HG02840 (cell line): Measurements from ENCODE around the gene TEX30.
"Not testable (repeated sequence)": the region's sequence is repeated elsewhere in the genome, so short reads cannot be mapped to it uniquely, and the experiment has no call there.

Source experiments
- ATAC-seq: cut with Tn5 transposase; IDR thresholded peaks from one replicate; pipeline ENCODE4 v1.9.1; 2021; ENCODE audit warnings: mild to moderate bottlenecking, moderate library complexity, moderate number of reproducible peaks; ENCODE audit not compliant: unreplicated experiment, low FRiP score

The TEX30 gene

DNA sequence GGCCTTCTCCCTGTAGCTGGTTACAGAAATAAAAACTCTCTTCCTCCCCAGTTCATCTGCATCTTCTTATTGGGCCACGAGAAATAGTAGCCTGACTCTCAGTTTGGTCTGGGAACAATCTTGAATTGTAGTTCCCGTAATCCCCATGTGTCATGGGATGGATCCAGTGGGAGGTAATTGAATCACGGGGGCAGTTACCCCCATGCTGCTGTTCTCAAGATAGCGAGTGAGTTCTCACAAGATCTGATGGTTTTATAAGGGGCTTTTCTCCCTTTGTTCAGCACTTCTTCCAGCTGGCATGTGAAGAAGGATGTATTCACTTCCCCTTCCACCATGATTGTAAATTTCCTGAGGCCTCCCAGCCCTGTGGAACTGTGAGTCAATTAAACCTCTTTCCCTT lies 7.1 kb upstream of the TEX30 start:
- not testable (repeated sequence) for ATAC-seq

DNA sequence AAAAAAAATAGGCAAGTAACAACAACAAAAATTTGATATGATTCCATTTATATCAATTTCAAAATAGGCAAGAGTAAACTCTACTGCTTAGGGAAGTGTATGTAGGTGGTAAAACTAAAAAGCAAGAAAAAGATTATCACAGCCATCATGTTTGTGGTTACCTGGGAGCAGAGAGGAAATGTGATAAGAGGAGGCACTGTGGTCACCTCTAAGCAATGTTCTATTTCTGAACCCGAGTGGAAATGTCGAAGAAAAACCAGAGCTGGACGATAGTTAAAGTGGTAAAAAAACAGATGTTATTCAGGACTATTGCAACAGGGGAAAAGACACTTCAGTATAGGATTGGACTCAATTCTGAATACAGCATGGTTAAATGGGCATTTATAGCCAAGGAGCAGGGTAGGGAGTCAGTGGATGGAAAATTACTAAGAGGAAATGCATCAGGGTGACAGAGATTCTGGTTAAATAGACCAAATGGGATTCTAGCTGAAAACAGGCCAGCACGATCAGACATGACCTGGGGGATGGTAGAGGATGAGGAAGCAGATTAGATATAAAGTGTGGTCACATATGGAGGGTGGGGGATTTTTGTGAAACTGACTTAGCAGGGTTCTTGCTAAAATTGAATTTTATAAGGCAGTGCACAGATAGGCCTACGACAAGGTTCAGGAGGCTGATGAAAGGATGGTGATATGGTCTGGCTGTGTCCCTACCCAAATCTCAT lies 6.0 kb upstream of the TEX30 start:
- no peak for ATAC-seq

DNA sequence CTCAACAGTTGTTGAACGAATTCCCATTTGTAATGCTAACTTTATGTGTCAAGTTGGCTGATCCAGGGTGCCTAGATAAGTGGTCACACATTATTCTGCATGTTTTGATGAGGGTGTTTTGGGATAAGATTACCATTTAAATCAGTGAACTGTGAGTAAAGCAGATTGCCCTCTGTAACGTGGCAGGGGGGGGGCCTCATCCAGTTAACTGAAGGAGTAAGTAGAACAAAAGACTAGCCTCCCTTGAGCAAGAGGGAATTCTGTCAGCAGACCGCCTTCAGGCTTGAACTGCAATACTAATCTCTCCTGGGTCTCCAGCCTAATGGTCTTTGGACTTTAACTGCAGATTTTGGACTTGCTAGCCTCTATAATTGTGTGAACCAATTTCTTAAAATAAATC lies 4.2 kb upstream of the TEX30 start:
- ATAC-seq: no peak

DNA sequence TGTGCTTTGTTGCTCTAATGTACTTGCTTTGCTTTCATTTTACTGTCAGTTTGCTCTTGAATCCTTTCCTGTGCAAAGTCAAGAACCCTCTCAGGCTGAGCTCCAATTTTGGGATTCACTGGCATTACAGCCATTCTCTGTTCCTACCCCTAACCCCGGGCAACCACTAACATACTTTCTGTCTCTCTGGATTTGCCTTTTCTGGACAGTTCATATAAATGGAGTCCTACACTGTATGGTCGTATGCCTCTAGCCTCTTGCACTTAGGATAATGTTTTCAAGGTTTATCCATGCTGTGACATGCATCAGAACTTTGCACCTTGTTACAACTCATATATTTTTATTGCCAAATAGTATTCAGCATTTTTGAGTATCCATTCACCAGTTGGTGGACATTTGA lies 2.7 kb upstream of the TEX30 start:
- no peak for ATAC-seq

DNA sequence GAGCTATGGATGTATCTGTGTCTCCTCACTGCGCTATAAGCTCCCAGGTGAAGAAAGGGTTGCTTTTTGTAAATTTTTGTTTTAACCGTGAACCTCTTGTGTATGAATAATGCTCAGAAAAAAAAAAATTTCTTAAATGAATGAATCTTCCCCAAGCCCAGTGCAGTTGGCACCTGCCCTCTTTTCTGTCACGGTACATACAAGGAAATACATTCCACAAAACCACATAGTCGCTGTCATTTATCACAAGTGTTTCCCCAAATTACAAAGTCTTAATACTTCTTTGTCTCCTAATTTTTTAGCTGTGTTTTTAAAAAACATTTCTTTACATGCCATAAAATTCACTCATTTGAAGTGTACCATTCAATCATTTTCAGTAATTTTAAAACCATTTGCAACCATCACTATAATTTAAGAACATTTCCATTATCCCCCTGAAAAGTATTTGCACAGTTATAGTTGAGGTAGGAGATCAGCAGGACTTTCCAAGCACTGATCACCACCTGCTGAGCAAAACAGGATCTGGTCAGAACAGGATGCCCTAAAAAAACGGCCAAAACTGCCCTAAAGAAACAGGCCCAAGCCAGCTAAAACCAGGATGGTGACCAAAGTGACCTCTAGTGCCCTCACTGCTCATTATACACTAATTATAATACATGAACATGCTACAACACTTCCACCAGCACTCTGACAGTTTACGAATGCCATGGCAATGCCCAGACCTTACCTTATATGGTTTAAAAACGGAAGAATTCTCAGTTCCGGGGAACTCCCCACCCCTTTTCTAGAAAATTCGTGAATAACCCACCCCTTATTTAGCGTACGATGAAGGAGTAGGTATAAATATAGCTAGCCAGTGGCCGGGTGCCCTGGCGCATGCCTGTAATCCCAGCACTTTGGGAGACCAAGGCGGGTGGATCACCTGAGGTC lies 1.3 kb upstream of the TEX30 start:
- no peak for ATAC-seq

DNA sequence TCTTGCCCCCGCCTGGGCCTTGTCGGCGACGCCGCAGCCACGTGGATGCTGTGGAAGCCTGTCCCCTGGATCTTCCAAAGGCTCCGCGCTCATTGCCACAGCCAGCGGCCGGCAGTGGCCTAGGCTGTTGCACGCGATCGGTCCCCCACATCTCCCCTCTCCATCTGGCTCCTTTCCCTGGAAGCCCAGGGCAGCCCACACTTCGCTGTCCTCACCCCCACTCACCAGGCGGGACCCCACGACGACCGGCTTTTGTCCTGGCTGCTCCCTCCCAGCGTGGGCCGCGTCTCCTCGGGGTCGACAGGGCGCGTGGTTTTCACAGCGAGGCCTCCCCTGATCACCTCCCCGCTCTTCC lies 605 bp upstream of the TEX30 start:
- ATAC-seq: no peak

DNA sequence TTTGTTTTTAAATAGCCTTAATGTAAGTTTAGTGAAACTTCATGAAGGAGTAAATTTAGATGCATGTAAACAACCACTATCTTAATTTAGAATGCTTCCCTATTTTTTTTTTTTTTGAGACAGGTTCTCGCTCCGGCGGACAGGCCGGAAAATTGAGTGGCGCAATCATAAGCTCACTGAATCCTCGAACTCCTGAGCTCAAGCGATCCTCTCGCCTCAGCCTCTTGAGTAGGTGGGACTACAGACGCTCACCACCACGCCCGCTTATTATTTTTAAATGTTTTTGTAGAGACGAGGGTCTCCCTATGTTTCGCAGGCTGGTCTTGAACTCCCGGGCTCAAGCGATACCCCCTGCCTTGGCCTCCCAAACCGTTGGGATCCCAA lies 1.6 kb downstream of the TEX30 start:
- no peak for ATAC-seq

DNA sequence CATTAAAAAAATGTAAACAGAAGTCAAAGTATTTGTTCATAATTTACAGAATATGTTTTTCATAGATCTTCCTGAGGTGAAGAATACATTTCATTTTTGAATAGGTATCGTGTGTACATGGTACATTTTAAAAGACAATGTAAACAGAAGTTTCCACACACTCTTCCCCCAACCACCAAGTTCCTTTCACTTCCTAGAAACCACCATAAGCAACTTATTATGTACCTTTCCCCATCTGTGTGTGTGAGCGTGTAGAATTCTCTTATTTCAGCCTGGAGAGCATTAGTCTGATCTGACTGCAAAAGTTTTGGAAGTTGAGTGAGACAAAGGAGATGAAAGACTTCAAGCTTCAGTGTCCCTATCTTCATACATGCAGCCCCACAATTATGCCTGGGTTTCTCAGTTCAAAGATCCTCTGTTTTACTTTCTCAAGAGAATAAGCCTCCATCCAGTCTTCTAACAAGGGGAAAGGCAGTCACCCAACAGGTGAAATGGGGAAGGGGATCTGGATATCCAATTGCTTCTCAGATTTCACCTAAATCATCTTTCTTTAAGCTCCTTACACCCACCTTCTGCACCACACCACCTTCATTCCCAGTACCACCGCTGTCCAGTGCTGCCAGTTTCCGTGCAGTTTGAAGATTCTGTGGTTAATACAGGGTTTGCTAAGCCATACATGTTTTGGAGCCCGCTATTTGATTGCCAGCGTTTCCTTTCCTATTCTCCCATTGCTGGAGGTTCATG lies 2.1 kb downstream of the TEX30 start:
- no peak for ATAC-seq

DNA sequence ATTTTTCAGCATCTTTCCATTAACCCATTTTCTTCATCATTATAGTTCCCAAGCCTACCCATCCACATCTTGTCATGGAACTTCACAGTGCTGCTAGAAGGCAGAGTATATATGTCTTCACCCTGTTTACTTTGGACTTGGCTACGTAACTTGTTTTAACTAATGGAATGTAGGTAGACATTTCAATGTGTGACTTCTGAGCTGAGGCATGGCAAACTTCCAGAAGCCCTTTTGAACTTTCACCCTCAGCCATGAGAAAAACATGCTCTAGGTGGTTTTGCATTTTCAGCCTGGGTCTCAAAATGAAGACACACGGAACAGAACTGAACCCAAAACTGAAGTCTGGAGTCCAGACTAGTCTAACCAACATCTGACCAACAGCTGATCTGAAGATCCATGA lies 3.2 kb downstream of the TEX30 start:
- no peak for ATAC-seq

DNA sequence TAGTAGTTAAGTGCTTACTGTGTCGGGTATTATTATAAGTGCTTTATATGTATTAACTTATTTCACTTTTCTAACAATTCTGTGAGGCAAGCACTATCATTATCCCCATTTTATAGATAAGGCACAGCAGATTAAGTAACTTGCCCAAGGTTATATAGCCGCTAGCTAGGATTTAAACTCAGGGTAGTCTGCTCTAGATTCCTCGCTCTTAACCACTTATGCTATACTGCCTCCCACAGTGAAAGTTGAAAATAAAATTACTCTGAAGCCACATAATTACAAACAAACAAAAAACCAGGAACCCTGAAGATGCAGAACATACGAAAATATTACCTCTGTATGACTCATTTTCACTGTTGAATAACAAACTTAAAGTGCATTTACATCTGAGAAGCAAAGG lies 3.9 kb downstream of the TEX30 start:
- ATAC-seq: no peak

DNA sequence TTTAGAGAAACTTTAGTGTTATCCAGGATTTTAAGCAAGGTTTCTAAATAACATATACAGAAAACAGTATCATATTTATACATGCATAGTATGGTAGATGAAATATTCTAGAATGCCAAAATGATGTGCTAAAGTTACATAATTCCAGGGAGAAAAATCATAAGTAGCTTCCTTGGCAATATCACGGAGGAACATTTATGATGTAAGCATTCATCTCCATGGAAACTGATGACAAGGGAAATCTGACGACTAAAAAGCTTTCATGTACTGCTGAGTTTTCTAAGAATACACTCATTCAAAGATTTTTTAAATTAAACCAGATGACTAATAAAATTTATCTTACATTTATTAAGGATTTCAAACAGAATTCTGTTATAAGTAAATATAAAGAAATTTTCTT lies 4.7 kb downstream of the TEX30 start:
- ATAC-seq: no peak

DNA sequence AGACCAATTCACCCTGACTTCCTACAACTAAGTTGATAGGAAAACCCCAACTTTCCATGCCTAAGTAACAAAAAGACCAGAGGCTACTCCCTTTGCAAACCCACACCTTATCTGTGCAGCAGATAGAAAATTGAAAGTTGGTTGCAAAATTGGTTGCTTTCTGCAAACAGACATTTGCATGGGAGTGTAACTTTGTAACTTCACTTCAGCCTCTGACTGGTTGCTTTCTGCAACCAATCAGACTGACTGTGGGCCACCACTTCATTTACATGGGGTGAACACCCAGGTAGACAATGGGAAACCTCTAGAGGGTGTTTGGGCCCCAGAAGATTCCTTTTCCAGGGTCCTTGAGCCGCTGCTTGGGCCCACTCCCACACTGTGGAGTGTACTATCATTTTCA lies 9.8 kb downstream of the TEX30 start:
- ATAC-seq: no peak

DNA sequence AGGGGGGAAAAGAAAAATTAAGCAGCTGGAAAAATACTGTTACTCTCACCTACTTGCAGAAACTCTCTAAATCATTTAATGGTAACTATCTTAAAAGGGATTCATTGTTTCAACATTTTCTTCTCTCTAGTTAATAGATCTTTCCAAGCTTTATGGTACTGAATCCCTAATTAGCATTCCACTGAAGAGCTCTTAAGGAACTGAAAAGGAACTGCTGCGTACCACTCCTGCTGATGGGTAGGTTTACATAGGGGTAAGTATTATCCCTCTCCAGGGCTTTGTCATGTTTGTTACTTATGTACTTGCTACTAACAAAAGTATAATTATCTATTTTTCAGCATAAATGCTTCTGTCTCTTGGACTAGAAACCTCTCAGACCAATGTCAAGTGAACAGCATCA lies 12.5 kb downstream of the TEX30 start:
- no peak for ATAC-seq

DNA sequence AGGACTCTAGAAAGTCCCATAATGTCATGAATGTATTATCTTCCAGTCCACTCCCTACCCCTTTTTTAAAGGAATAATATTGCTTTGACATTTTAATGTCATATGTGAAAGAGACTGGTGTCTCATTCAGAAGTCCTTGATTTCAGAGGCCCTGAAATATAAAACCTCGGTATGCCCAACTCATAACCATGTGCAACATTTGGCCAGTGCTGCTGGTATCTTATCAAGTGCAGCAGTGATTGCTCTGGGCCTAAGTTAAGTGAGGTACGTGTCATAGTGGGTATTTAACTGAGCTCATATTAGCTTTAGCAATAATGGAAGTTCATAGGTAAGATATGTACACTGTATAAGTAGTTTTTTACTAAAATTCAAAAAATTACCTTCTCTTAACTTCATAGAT lies 14.7 kb downstream of the TEX30 start:
- ATAC-seq: no peak

DNA sequence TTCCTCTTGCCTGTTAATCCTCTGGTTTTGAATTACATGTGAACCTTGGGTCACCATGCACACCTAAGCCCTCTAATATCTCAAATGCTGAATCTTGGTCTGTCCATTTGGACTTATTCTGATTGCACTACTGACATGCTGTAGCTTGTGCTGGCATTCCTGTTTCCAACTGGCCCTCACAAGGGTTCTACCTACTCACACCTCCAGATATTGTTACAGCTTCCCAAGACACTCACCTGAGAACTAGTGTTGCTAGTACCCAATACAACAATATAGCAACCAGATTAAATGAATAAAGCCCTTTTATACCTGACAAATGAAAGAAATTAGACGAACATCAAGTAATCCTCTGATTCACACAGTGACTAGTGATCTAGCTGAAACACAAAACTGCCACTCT lies 16.6 kb downstream of the TEX30 start:
- ATAC-seq: no peak

DNA sequence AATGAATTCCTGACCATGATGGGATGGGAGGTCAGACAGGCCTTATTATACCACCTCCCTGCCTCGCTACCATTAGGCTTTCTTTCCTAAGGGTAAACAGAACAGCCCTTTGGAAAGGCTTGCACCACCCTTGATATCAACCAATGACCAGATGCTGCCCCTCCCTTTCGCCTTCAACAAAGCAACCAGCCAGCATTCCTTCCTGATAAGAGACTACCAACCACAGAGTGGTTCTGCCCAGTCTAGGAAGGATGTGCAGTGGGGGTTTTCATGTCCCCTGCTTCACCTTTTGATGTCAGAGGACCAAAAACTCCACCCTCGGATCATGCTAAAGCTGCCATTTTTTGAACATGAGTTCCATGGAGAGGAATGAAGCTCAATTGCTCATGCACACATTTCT lies 21.7 kb downstream of the TEX30 start:
- no peak for ATAC-seq

DNA sequence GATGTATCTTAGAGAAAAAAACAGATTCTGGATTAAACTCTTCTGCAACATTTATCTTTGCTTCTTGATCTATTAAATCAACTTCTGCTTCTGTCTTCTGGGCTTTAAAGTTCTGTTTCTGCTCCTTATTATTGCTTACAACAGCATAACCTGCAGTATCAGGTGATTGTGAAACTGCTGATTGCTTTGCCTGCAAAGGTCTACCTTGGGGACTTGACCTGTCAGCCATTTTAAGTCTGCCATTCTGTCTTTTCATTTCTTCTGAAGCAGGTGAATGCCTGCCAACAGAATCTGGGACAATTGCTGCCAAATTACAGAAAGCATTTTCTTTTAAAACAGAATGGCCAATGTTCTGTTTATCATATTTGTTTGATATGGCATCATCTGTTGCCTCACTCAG lies 31.1 kb downstream of the TEX30 start:
- ATAC-seq: no peak

DNA sequence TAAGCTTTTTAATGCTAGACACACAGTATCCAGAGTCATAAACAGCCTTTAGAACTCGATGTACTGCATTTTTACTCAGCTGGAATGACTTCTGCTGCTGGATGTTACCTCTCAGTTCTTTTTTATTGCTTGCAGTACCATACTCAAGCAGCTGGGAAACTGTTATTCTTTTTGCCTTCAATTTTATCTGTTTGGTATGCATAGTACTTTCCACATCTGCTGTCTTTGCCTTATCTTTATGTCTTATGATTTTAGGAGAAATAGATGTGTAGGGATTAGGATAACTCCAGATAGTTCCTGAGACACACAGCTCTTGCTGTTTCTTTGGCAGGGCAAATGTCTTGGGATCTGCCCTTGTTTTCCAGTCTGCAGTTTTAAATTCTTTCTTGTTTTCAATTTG lies 31.5 kb downstream of the TEX30 start:
- no peak for ATAC-seq

DNA sequence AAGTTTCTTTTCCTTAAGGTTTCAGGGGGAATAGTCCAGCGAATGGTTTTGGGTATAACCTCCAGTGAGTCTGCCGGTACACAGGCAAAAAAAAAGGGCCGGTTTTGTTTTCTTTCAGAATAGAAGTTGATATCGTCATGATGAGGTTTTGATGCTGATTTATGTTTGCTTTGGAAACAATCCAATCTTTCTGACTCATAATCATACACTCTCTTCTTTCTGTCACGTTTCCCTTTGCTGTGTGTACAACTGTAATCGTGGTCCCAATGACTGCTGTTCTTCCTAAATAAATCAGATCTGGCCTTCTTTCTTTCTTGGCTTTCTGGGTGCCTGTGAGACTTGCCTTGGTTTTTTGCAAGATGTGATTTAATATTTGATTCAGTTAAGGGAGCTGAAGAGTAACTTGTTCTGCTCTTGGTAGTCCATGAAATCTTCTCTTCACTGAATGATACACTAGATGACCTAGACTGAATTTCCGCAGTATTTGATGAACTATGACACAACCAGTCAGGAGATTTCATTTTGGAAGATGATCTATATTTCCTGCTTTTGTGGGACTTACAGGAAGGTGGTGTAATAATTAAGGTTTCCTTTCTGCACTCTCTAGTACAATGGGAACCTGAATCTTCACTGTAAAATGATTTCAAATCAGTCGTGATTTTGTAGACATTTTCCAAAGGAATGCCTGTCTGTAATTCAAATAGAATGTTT lies 43.9 kb downstream of the TEX30 start:
- no peak for ATAC-seq

DNA sequence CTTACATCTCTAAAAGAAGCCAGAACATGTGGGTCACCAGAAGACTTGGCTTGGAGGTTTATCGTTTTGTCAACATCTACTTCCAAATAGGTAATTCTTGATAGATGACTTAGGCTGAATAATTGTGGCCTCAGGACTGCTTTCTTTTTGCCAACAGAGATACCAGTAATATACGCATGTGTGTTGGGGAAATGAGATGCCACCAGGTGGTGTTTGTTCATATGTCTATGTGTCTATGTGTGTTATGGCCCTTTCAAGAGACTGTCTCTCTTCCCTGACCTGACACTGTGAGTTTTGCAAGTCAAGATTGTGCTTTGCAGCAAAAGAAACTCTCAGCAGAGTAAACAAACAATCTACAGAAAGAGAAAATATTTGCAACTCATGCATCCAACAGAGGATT lies 47.2 kb downstream of the TEX30 start:
- ATAC-seq: no peak

DNA sequence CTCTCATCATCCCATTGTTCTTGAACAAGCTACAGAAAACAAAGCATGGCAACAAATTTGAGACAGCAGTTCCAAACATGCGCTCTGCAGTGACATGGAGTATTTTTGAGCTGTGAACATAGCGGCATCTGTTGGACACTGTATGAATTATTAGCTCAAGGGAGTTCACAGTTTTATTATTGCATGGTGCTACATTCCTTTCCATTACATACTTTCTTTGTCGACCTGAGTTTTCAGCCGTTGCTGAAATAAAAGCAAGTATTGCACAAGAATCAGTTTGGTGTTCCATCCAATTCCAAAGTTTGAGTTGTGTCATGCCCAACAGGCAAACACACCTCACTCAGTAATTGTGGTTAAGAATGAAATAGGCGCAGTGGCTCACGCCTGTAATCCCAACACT lies 48.7 kb downstream of the TEX30 start:
- no peak for ATAC-seq
